Liver (tissue), 9 donors: ENCODE data around the gene CRTAP. TPM values are rescaled to one million over a fixed set of nuclear protein-coding genes. Genes with fewer than 3 reads are reported as not detected.

Source experiments
- DNase-seq: peaks from one replicate; pipeline ENCODE4 v3.0.0-alpha.2; 2017; ENCODE audit warnings: low spot score
- H3K27ac ChIP-seq, 2 donors: one replicate each; pipeline ENCODE4 v1.7.0; 2013; ENCODE audit warnings: inconsistent platforms in 2 of 2, low read length in 2 of 2, control low read depth in 1 of 2, low read depth in 1 of 2, mild to moderate bottlenecking in 1 of 2
- H3K27me3 ChIP-seq, 4 donors: one replicate each; pipeline versions ENCODE4 v1.6.1 to v1.7.0; 2013; ENCODE audit warnings: low read length in 3 of 4, inconsistent platforms in 1 of 4, mild to moderate bottlenecking in 1 of 4, moderate library complexity in 1 of 4; ENCODE audit not compliant: control insufficient read depth in 4 of 4, insufficient read depth in 4 of 4
- H3K36me3 ChIP-seq, 4 donors: one replicate each; pipeline versions ENCODE4 v1.6.1 to v1.7.0; 2013; ENCODE audit warnings: low read length in 3 of 4, mild to moderate bottlenecking in 3 of 4, low read depth in 1 of 4, moderate library complexity in 1 of 4; ENCODE audit not compliant: control insufficient read depth in 4 of 4, insufficient read depth in 3 of 4
- H3K4me1 ChIP-seq, 4 donors: one replicate each; pipeline versions ENCODE4 v1.6.1 to v1.7.0; 2013; ENCODE audit warnings: low read length in 3 of 4, mild to moderate bottlenecking in 3 of 4, moderate library complexity in 1 of 4; ENCODE audit not compliant: control insufficient read depth in 4 of 4, insufficient read depth in 4 of 4
- H3K4me3 ChIP-seq, 3 donors: one replicate each; pipeline versions ENCODE4 v1.6.1 to v1.7.0; 2013; ENCODE audit warnings: low read length in 3 of 3, control low read depth in 1 of 3, low read depth in 1 of 3, mild to moderate bottlenecking in 1 of 3
- H3K9ac ChIP-seq, 2 donors: one replicate each; pipeline ENCODE4 v1.7.0; 2013; ENCODE audit warnings: low read length in 2 of 2, mild to moderate bottlenecking in 2 of 2, moderate library complexity in 2 of 2, control low read depth in 1 of 2, low read depth in 1 of 2
- H3K9me3 ChIP-seq, 4 donors: one replicate each; pipeline versions ENCODE4 v1.6.1 to v1.7.0; 2013; ENCODE audit warnings: low read length in 3 of 4; ENCODE audit not compliant: control insufficient read depth in 4 of 4
- ATF3 ChIP-seq: IDR thresholded peaks from 2 replicates; pipeline ENCODE4 v1.6.1; 2016; ENCODE audit warnings: antibody characterized with exemption
- CTCF ChIP-seq: fragments of 150-350 bp; IDR thresholded peaks from 2 replicates; pipeline ENCODE4 v1.5.1; 2017; ENCODE audit warnings: improper control_type of control experiment, low read depth, low read length; ENCODE audit not compliant: missing input control
- EGR1 ChIP-seq, 2 donors: IDR thresholded peaks; 2 replicates each; pipeline ENCODE4 v1.6.1; 2016 to 2018; ENCODE audit warnings: antibody characterized with exemption in 2 of 2, low read depth in 2 of 2
- FOXA1 ChIP-seq: IDR thresholded peaks from 2 replicates; pipeline ENCODE4 v1.6.1; 2016; ENCODE audit warnings: antibody characterized with exemption
- FOXA2 ChIP-seq: IDR thresholded peaks from 2 replicates; pipeline ENCODE4 v1.6.1; 2016; ENCODE audit warnings: antibody characterized with exemption
- GABPA ChIP-seq, 2 donors: IDR thresholded peaks in 1 of 2; conservative IDR thresholded peaks in 1 of 2; 2 replicates each; pipeline ENCODE4 v1.6.1; 2016; ENCODE audit warnings: antibody characterized with exemption in 2 of 2, mild to moderate bottlenecking in 1 of 2, moderate library complexity in 1 of 2
- HNF4A ChIP-seq, 2 donors: conservative IDR thresholded peaks; 2 replicates each; pipeline ENCODE4 v1.6.1; 2016; ENCODE audit warnings: antibody characterized with exemption in 2 of 2, mild to moderate bottlenecking in 2 of 2
- HNF4G ChIP-seq: IDR thresholded peaks from 2 replicates; pipeline ENCODE4 v1.6.1; 2016; ENCODE audit warnings: antibody characterized with exemption
- JUND ChIP-seq, 2 donors: IDR thresholded peaks; 2 replicates each; pipeline ENCODE4 v1.6.1; 2016; ENCODE audit warnings: antibody characterized with exemption in 2 of 2
- MAX ChIP-seq: IDR thresholded peaks from 2 replicates; pipeline ENCODE4 v1.6.1; 2016; ENCODE audit warnings: antibody characterized with exemption
- NR2F2 ChIP-seq: IDR thresholded peaks from 2 replicates; pipeline ENCODE4 v1.6.1; 2016; ENCODE audit warnings: antibody characterized with exemption
- RAD21 ChIP-seq, 2 donors: IDR thresholded peaks; 2 replicates each; pipeline ENCODE4 v1.6.1; 2016; ENCODE audit warnings: antibody characterized with exemption in 2 of 2, mild to moderate bottlenecking in 2 of 2
- RXRA ChIP-seq, 2 donors: IDR thresholded peaks; 2 replicates each; pipeline ENCODE4 v1.6.1; 2017 to 2018; ENCODE audit warnings: antibody characterized with exemption in 2 of 2, mild to moderate bottlenecking in 1 of 2
- SP1 ChIP-seq: IDR thresholded peaks from 2 replicates; pipeline ENCODE4 v1.6.1; 2018; ENCODE audit warnings: antibody characterized with exemption, mild to moderate bottlenecking
- TAF1 ChIP-seq: conservative IDR thresholded peaks from 2 replicates; pipeline ENCODE4 v1.6.1; 2016; ENCODE audit warnings: antibody characterized with exemption, mild to moderate bottlenecking
- YY1 ChIP-seq: IDR thresholded peaks from 2 replicates; pipeline ENCODE4 v1.6.1; 2016; ENCODE audit warnings: antibody characterized with exemption, mild to moderate bottlenecking
- ZBTB33 ChIP-seq: IDR thresholded peaks from 2 replicates; pipeline ENCODE4 v1.6.1; 2016; ENCODE audit warnings: antibody characterized with exemption
- WGBS: extraction: QIAGEN DNeasy Blood & Tissue Kit; methylation state at CpG from one replicate; pipeline ENCODE4 v1.1.7; 2013; 5-methylcytosine and 5-hydroxymethylcytosine counted together
- polyA plus RNA-seq, 2 donors: library from polyadenylated mRNA; stranded (reverse) in 1 of 2; unstranded in 1 of 2; fragments of 200-250 nt in 1 of 2; fragments of >200 nt in 1 of 2; fragmentation: Nextera tagmentation in 1 of 2; extraction: Ambion mirVana in 1 of 2; gene quantifications; one replicate each; pipeline versions ENCODE4 v1.2.1 to v1.2.3, GENCODE V29; 2013 to 2015
- total RNA-seq, 2 donors: library from RNA; depleted of rRNA; stranded (reverse); fragments of >200 nt; gene quantifications; one replicate each; pipeline ENCODE4 v1.2.3, GENCODE V29; 2014
- donor health status: healthy.
- donor health status: healthy.
- donor health status: healthy.
- donor health status: healthy.
- donor health status: healthy.

Gene CRTAP
- total and polyA plus RNA-seq, 4 donors: 26.5 to 47.6 (median 38.5) TPM

GRCh38 chr3:33174095-33174494 is 60.3 kb downstream of the CRTAP start:
- 78% methylated on average over 4 of the region's 4 CpGs for WGBS
- H3K27me3 ChIP-seq: no peaks in the 10 kb centered on the region
- no peaks in the 10 kb centered on the region for H3K36me3 ChIP-seq

GRCh38 chr3:33174711-33175414 is 61.0 kb downstream of the CRTAP start:
- no peaks in the 10 kb centered on the region for H3K27me3 ChIP-seq
- H3K4me1 ChIP-seq: no peaks in the 10 kb centered on the region
- H3K36me3 ChIP-seq: no peaks in the 10 kb centered on the region
- H3K9me3 ChIP-seq: peaks cover 0 to 1% (median 0%) of the 10 kb centered on the region in 4 donors
- H3K9ac ChIP-seq: no peak overlapping the region
- WGBS: 91% methylated on average over 19 of the region's 19 CpGs
- DNase-seq: no peak
- no peak for TF ChIP-seq CTCF
- no peak for TF ChIP-seq FOXA1
- TF ChIP-seq EGR1 (IDR thresholded peaks at IDR 0.05; ENCODE audit: low read depth in 2 of 2): no peak
- no peak for TF ChIP-seq ZBTB33
- TF ChIP-seq RXRA (IDR thresholded peaks at IDR 0.05): no peak
- no peak for TF ChIP-seq HNF4G
- TF ChIP-seq HNF4A (conservative IDR thresholded peaks at IDR 0.05): no peak
- no peak for TF ChIP-seq NR2F2
- TF ChIP-seq YY1: no peak
- no peak for TF ChIP-seq ATF3
- TF ChIP-seq SP1: no peak
- TF ChIP-seq FOXA2: no peak
- no peak for TF ChIP-seq RAD21 (IDR thresholded peaks at IDR 0.05)
- no peak for TF ChIP-seq TAF1
- TF ChIP-seq MAX: no peak
- no peak overlapping the region for H3K27ac ChIP-seq
- no peak overlapping the region for H3K4me3 ChIP-seq

More at GRCh38 chr3:33174095-33174494, 60.3 kb downstream of the CRTAP start:
- DNase-seq: no peak
- Histone ChIP-seq H3K9me3 (no peaks in the 10 kb centered on the region), H3K4me1 (no peaks in the 10 kb centered on the region), H3K27ac (no peak overlapping the region), H3K9ac (no peak overlapping the region), H3K4me3 (no peak overlapping the region)
- no peak for TF ChIP-seq GABPA (IDR thresholded peaks at IDR 0.05 in 1 of 2, conservative IDR thresholded peaks at IDR 0.05 in 1 of 2)
- TF ChIP-seq HNF4G: no peak
- no peak for TF ChIP-seq JUND (IDR thresholded peaks at IDR 0.05)
- TF ChIP-seq FOXA1: no peak
- no peak for TF ChIP-seq ATF3
- no peak for TF ChIP-seq RXRA (IDR thresholded peaks at IDR 0.05)
- no peak for TF ChIP-seq HNF4A (conservative IDR thresholded peaks at IDR 0.05)
- no peak for TF ChIP-seq FOXA2
- TF ChIP-seq RAD21 (IDR thresholded peaks at IDR 0.05): no peak
- no peak for TF ChIP-seq MAX
- no peak for TF ChIP-seq TAF1
- no peak for TF ChIP-seq NR2F2
- TF ChIP-seq SP1: no peak
